ENCODE data around the gene TLCD1.
A peak's percentile ranks its signal among the peaks of the same experiment; 100 is the strongest.

TLCD1 gene

DNA sequence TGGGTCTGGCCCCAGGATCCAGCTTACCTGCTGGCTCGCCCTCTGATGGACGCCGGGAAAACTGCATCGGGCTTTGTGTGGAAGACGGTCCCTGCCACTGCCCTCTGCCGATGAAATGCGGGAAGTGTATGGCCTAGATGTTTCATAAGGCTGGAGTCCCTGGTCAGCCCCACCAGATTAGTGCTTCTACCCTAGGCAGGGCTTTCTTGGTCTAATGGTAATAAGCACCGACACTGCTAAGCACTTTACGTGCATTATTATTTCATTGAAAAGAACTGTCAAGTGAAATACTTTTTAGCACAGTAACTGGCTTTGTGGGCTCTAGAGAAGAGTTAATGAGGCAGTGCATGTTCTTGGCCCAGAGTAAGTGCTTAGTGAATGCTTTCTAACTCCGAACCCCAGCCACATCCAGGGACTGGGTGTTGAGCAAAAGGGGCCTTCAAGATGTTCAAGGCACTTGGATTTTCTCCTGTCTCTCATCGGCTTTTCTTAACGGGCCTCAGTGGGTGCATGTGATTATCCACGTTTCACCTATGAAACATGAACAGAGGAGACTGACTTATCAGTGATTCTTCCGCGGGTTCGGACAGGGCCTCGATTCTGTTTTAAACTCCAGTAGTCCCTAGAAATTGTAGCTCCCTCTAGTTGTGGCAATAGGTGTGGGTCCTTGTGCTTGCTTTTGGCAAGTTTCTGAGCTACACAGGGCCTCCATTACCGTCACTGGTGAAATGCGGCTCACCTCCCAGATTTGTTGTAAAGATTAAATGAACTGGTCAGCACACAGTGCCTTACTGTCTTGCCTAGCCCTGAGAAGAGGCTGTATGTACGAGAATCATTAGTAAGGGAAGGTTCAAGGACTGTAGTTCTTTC lies 24.4 kb upstream of the TLCD1 start:
- no peak overlapping the region for H3K4me3 ChIP-seq (ENCODE audit: low read depth, low read length)
- TF ChIP-seq, protein P1, sequence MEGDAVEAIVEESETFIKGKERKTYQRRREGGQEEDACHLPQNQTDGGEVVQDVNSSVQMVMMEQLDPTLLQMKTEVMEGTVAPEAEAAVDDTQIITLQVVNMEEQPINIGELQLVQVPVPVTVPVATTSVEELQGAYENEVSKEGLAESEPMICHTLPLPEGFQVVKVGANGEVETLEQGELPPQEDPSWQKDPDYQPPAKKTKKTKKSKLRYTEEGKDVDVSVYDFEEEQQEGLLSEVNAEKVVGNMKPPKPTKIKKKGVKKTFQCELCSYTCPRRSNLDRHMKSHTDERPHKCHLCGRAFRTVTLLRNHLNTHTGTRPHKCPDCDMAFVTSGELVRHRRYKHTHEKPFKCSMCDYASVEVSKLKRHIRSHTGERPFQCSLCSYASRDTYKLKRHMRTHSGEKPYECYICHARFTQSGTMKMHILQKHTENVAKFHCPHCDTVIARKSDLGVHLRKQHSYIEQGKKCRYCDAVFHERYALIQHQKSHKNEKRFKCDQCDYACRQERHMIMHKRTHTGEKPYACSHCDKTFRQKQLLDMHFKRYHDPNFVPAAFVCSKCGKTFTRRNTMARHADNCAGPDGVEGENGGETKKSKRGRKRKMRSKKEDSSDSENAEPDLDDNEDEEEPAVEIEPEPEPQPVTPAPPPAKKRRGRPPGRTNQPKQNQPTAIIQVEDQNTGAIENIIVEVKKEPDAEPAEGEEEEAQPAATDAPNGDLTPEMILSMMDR (IDR thresholded peaks at IDR 0.05; ENCODE audit: low read depth, low read length), result peak; percentile 99

DNA sequence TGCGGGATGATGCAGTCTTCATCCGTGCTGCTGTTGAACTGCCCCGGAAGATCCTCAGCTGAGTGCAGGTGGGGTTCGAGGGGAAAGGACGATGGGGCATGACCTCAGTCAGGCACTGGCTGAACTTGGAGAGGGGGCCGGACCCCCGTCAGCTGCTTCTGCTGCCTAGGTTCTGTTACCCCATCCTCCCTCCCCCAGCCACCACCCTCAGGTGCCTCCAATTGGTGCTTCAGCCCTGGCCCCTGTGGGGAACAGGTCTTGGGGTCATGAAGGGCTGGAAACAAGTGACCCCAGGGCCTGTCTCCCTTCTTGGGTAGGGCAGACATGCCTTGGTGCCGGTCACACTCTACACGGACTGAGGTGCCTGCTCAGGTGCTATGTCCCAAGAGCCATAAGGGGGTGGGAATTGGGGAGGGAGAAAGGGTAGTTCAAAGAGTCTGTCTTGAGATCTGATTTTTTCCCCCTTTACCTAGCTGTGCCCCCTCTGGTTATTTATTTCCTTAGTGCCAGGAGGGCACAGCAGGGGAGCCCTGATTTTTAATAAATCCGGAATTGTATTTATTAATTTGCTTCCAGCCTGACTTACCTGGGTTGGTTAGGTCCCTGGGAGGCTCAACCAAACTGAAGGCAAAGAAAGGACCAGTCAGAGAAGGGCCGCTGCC lies 23.6 kb upstream of the TLCD1 start:
- H3K4me3 ChIP-seq (ENCODE audit: low read depth, low read length), result no peak overlapping the region
- TF ChIP-seq, protein P1 (IDR thresholded peaks at IDR 0.05; ENCODE audit: low read depth, low read length), result no peak

- no peak overlapping the region for H3K4me3 ChIP-seq (ENCODE audit: low read depth, low read length)
- TF ChIP-seq, protein P1 (IDR thresholded peaks at IDR 0.05; ENCODE audit: low read depth, low read length), result no peak
These were observed 23.0 kb upstream of the TLCD1 start for GRCh38 chr17:28748852-28749515.

DNA sequence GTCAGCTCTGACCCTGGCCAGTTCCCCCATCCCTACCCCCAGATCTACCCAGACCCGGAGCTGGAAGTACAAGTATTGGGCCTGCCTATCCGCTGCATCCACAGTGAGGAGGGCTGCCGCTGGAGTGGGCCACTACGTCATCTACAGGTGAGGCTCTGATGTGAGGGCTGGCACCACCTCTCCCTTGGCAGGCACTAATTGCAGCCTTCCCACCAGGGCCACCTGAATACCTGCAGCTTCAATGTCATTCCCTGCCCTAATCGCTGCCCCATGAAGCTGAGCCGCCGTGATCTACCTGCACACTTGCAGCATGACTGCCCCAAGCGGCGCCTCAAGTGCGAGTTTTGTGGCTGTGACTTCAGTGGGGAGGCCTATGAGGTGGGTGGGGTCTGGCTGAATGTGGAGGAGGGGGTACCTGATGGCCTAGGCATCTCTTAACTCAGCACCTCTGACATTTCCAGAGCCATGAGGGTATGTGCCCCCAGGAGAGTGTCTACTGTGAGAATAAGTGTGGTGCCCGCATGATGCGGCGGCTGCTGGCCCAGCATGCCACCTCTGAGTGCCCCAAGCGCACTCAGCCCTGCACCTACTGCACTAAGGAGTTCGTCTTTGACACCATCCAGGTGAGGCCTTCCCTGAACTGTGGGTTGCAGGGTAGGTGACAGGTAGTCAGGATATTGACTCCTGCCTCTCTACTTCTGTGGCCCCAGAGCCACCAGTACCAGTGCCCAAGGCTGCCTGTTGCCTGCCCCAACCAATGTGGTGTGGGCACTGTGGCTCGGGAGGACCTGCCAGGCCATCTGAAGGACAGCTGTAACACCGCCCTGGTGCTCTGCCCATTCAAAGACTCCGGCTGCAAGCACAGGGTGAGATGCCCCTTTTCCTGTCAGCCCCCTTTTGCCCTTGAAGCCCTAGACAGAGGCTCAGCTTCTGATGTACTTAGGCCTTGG lies 22.0 kb upstream of the TLCD1 start:
- no peak overlapping the region for H3K4me3 ChIP-seq (ENCODE audit: low read depth, low read length)

DNA sequence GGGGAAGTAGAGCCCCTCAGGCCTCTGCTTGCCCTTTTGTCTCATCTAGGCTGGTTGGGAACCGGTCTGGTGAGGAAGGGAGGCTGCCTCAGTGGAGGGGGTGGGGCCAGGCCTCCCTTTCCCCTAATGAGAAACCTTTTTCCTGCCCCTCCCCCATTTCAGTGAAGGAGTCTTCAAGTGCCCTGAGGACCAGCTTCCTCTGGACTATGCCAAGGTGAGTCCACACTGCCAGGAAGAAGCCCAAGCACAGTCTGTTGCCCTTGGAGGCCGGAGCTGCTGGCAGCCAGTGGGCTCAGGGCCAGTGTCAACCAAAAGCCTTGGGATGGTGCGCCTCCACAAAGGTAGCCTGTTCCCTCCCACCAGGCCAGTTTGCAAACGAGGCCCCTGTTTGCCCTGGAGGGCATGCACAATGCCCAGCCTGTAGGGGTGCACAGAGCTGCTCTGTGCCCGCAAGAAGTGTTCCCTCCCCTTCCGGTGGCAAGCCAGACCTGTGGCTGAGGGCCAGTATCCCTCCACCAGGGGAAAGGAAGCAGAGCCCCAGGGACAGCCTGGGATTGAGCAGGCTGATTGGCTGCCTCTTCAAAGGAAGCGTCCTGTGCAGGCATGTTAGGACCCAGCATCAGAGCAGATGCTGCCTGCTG lies 21.1 kb upstream of the TLCD1 start:
- TF ChIP-seq, protein P1 (IDR thresholded peaks at IDR 0.05; ENCODE audit: low read depth, low read length), result no peak
- H3K4me3 ChIP-seq (ENCODE audit: low read depth, low read length), result no peak overlapping the region

More for the DNA sequence above, 22.0 kb upstream of the TLCD1 start:
- TF ChIP-seq, protein P1 (IDR thresholded peaks at IDR 0.05; ENCODE audit: low read depth, low read length), result no peak

GRCh38 chr17:28746611-28747050 lies 20.6 kb upstream of the TLCD1 start:
- no peak overlapping the region for H3K4me3 ChIP-seq (ENCODE audit: low read depth, low read length)
- TF ChIP-seq, protein P1 (IDR thresholded peaks at IDR 0.05; ENCODE audit: low read depth, low read length), result no peak
